HG03039 (cell line): ENCODE results near the gene SCGB1A1.
"Not testable (repeated sequence)": the region's sequence is repeated elsewhere in the genome, so short reads cannot be mapped to it uniquely, and the experiment has no call there.

Experiments used
- ATAC-seq: cut with Tn5 transposase; IDR thresholded peaks from one replicate; pipeline ENCODE4 v1.9.1; 2021; ENCODE audit warnings: mild to moderate bottlenecking, moderate library complexity; ENCODE audit not compliant: unreplicated experiment

Gene SCGB1A1

GRCh38 chr11:62446091-62446490 lies 27.3 kb downstream of the SCGB1A1 start:
- no peak for ATAC-seq

GRCh38 chr11:62449451-62449851 lies 30.6 kb downstream of the SCGB1A1 start:
- no peak for ATAC-seq

GRCh38 chr11:62449912-62450311 lies 31.1 kb downstream of the SCGB1A1 start:
- ATAC-seq: not testable (repeated sequence)

GRCh38 chr11:62450543-62451240 lies 31.9 kb downstream of the SCGB1A1 start:
- ATAC-seq: no peak

- no peak for ATAC-seq
These were observed 32.4 kb downstream of the SCGB1A1 start for GRCh38 chr11:62451241-62451621.

GRCh38 chr11:62452261-62452660 lies 33.4 kb downstream of the SCGB1A1 start:
- no peak for ATAC-seq

- ATAC-seq: no peak
These were observed 34.1 kb downstream of the SCGB1A1 start for GRCh38 chr11:62452839-62453468.

- no peak for ATAC-seq
These were observed 37.8 kb downstream of the SCGB1A1 start for GRCh38 chr11:62456630-62457029.

- ATAC-seq: no peak
These were observed 38.6 kb downstream of the SCGB1A1 start for GRCh38 chr11:62457478-62457877.

GRCh38 chr11:62458212-62459002 lies 39.6 kb downstream of the SCGB1A1 start:
- no peak for ATAC-seq

GRCh38 chr11:62459080-62459479 lies 40.2 kb downstream of the SCGB1A1 start:
- no peak for ATAC-seq

- no peak for ATAC-seq
These were observed 43.1 kb downstream of the SCGB1A1 start for GRCh38 chr11:62461740-62462507.

- ATAC-seq: no peak
These were observed 43.7 kb downstream of the SCGB1A1 start for GRCh38 chr11:62462508-62462892.

GRCh38 chr11:62463121-62463542 lies 44.3 kb downstream of the SCGB1A1 start:
- ATAC-seq: no peak

GRCh38 chr11:62464655-62465054 lies 45.8 kb downstream of the SCGB1A1 start:
- no peak for ATAC-seq

GRCh38 chr11:62466444-62466843 lies 47.6 kb downstream of the SCGB1A1 start:
- no peak for ATAC-seq

GRCh38 chr11:62468577-62468976 lies 49.7 kb downstream of the SCGB1A1 start:
- no peak for ATAC-seq

- ATAC-seq: no peak
These were observed 52.8 kb downstream of the SCGB1A1 start for GRCh38 chr11:62471603-62472002.

- ATAC-seq: no peak
These were observed 53.4 kb downstream of the SCGB1A1 start for GRCh38 chr11:62472063-62472884.
